Neuronal stem cell (in vitro differentiated cells): ENCODE measurements around the gene GCHFR.

ENCODE experiments used
- DNase-seq: peaks from one replicate; pipeline ENCODE4 v3.0.0-alpha.2; 2013; ENCODE audit warnings: low spot score
- H2AFZ ChIP-seq: one replicate; pipeline ENCODE4 v1.6.1; 2013; ENCODE audit warnings: mild to moderate bottlenecking, low read length, inconsistent platforms
- H2AK5ac ChIP-seq: 2 replicates; pipeline ENCODE4 v1.6.1; 2013; ENCODE audit warnings: low read depth, mild to moderate bottlenecking, inconsistent platforms, low read length, moderate library complexity, mixed read lengths
- H2BK120ac ChIP-seq: 2 replicates; pipeline ENCODE4 v1.6.1; 2013; ENCODE audit warnings: low read depth, mild to moderate bottlenecking, inconsistent platforms, low read length, moderate library complexity, mixed read lengths
- H2BK12ac ChIP-seq: one replicate; pipeline ENCODE4 v1.6.1; 2013; ENCODE audit warnings: low read length, inconsistent platforms
- H2BK15ac ChIP-seq: 2 replicates; pipeline ENCODE4 v1.6.1; 2013; ENCODE audit warnings: mild to moderate bottlenecking, low read length, inconsistent platforms, mixed read lengths
- H2BK5ac ChIP-seq: one replicate; pipeline ENCODE4 v1.6.1; 2013; ENCODE audit warnings: inconsistent platforms, mild to moderate bottlenecking, low read length, moderate library complexity
- H3K14ac ChIP-seq: one replicate; pipeline ENCODE4 v1.6.1; 2013; ENCODE audit warnings: low read length, inconsistent platforms
- H3K18ac ChIP-seq: 2 replicates; pipeline ENCODE4 v1.6.1; 2013; ENCODE audit warnings: low read length, inconsistent platforms
- H3K23ac ChIP-seq: 2 replicates; pipeline ENCODE4 v1.6.1; 2013; ENCODE audit warnings: low read depth, mild to moderate bottlenecking, mixed read lengths, low read length, inconsistent platforms; ENCODE audit not compliant: poor library complexity
- H3K27ac ChIP-seq: replicated peaks from 3 replicates; pipeline ENCODE4 v1.5.1; 2013; ENCODE audit warnings: low read length, inconsistent platforms
- H3K27me3 ChIP-seq, 3 experiments: 2 replicates each; pipeline ENCODE4 v1.6.1; 2013; ENCODE audit warnings: low read length in 3 of 3, mild to moderate bottlenecking in 2 of 3, inconsistent platforms in 1 of 3, low read depth in 1 of 3, mixed read lengths in 1 of 3, moderate library complexity in 1 of 3; ENCODE audit not compliant: control insufficient read depth in 3 of 3, insufficient read depth in 3 of 3
- H3K36me3 ChIP-seq, 2 donors: replicated peaks in 1 of 2; 2 replicates each; pipeline ENCODE4 v1.6.1; 2013; ENCODE audit warnings: low read length in 2 of 2; ENCODE audit not compliant: control insufficient read depth in 2 of 2, insufficient read depth in 2 of 2
- H3K4ac ChIP-seq: 2 replicates; pipeline ENCODE4 v1.6.1; 2013; ENCODE audit warnings: inconsistent platforms, mild to moderate bottlenecking, low read length, moderate library complexity
- H3K4me1 ChIP-seq, 2 donors: 1 replicate in 1 of 2; 2 replicates in 1 of 2; pipeline ENCODE4 v1.6.1; 2013; ENCODE audit warnings: low read length in 2 of 2, low read depth in 1 of 2; ENCODE audit not compliant: control insufficient read depth in 2 of 2, insufficient read depth in 1 of 2
- H3K4me2 ChIP-seq: one replicate; pipeline ENCODE4 v1.6.1; 2013; ENCODE audit warnings: mild to moderate bottlenecking, low read length, inconsistent platforms; ENCODE audit not compliant: insufficient read depth, poor library complexity, severe bottlenecking
- H3K4me3 ChIP-seq, 2 donors: 2 replicates each; pipeline ENCODE4 v1.5.1; 2013; ENCODE audit warnings: low read length in 2 of 2, mild to moderate bottlenecking in 2 of 2, inconsistent platforms in 1 of 2, moderate library complexity in 1 of 2
- H3K79me1 ChIP-seq: one replicate; pipeline ENCODE4 v1.6.1; 2013; ENCODE audit warnings: low read depth, mild to moderate bottlenecking, inconsistent platforms, low read length, moderate library complexity
- H3K9ac ChIP-seq: one replicate; pipeline ENCODE4 v1.6.1; 2013; ENCODE audit warnings: mild to moderate bottlenecking, low read depth, low read length, inconsistent platforms; ENCODE audit not compliant: poor library complexity
- H3K9me3 ChIP-seq, 2 donors: replicated peaks in 1 of 2; 2 replicates each; pipeline versions ENCODE3 to v1.6.1; 2013; ENCODE audit warnings: low read length in 2 of 2, mild to moderate bottlenecking in 2 of 2, inconsistent platforms in 1 of 2, low read depth in 1 of 2, mixed read lengths in 1 of 2, moderate library complexity in 1 of 2; ENCODE audit not compliant: control insufficient read depth in 2 of 2, insufficient read depth in 1 of 2
- H4K8ac ChIP-seq: one replicate; pipeline ENCODE4 v1.6.1; 2013; ENCODE audit warnings: low read depth, mild to moderate bottlenecking, inconsistent platforms, low read length, moderate library complexity
- H4K91ac ChIP-seq: one replicate; pipeline ENCODE4 v1.6.1; 2013; ENCODE audit warnings: low read length, low read depth, mild to moderate bottlenecking, inconsistent platforms; ENCODE audit not compliant: poor library complexity
- WGBS, 2 donors: extraction: QIAGEN DNeasy Blood & Tissue Kit; methylation state at CpG; one replicate each; pipeline ENCODE4 v1.1.7; 2013; ENCODE audit warnings: missing lambda C conversion rate in 2 of 2, mixed read lengths in 1 of 2; ENCODE audit not compliant: insufficient read length in 2 of 2, insufficient replicate concordance in 1 of 2; ENCODE audit errors: extremely low coverage in 2 of 2; 5-methylcytosine and 5-hydroxymethylcytosine counted together

Gene GCHFR

GRCh38 chr15:40736575-40736974 lies 27.3 kb upstream of the GCHFR start:
- Histone ChIP-seq H3K9ac (no peak overlapping the region), H3K4ac (no peak overlapping the region), H2AFZ (no peak overlapping the region), H2AK5ac (no peak overlapping the region), H3K79me1 (no peaks in the 10 kb centered on the region), H3K14ac (no peak overlapping the region), H3K4me3 (no peak overlapping the region), H2BK5ac (no peak overlapping the region), H3K27me3 (no peaks in the 10 kb centered on the region), H3K4me2 (no peak overlapping the region), H2BK12ac (no peak overlapping the region), H3K9me3 (no peaks in the 10 kb centered on the region), H4K91ac (no peak overlapping the region), H3K23ac (no peak overlapping the region), H2BK120ac (no peak overlapping the region), H3K36me3 (peaks cover 33 to 95% of the 10 kb centered on the region in 2 donors), H4K8ac (no peak overlapping the region), H3K4me1 (no peaks in the 10 kb centered on the region), H2BK15ac (no peak overlapping the region), H3K27ac (no peak overlapping the region), H3K18ac (no peak overlapping the region)
- no CpG with 5 or more reads among the region's 4 CpGs for WGBS, 2 donors
- DNase-seq: no peak

DNA sequence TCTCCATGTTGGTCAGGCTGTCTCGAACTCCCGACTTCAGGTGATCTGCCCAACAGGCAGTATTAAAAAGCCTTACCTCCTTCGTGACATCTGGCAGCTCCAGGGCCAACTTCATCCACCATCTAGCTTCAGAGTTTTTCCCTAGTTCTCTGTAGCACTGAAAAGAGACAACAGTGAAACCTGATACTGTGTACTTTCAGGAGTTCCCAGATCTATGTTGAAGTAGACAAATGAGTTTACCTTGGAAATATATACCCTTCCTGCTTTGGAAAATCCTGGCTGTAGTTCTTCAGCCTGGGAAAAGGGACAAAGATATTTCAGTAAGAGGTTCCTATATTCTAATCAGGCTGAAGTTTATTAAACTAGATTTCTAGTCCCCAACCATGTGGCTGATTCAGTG lies 26.8 kb upstream of the GCHFR start:
- no peak overlapping the region for H3K9ac ChIP-seq
- H2AK5ac ChIP-seq: no peak overlapping the region
- no peak overlapping the region for H3K23ac ChIP-seq
- H3K18ac ChIP-seq: no peak overlapping the region
- H2BK12ac ChIP-seq: no peak overlapping the region
- H3K27me3 ChIP-seq: no peaks in the 10 kb centered on the region
- no peak overlapping the region for H4K91ac ChIP-seq
- H3K4me2 ChIP-seq: no peak overlapping the region
- H2BK5ac ChIP-seq: no peak overlapping the region
- H2AFZ ChIP-seq: no peak overlapping the region
- no peak overlapping the region for H3K14ac ChIP-seq
- no peaks in the 10 kb centered on the region for H3K79me1 ChIP-seq
- DNase-seq: no peak
- H3K9me3 ChIP-seq: no peaks in the 10 kb centered on the region
- H3K4me3 ChIP-seq: no peak overlapping the region
- H3K27ac ChIP-seq: no peak overlapping the region
- H3K4ac ChIP-seq: no peak overlapping the region
- WGBS, 2 donors: no CpG with 5 or more reads among the region's 3 CpGs
- H2BK15ac ChIP-seq: no peak overlapping the region
- peaks cover 31 to 94% of the 10 kb centered on the region in 2 donors for H3K36me3 ChIP-seq
- no peak overlapping the region for H4K8ac ChIP-seq
- H2BK120ac ChIP-seq: no peak overlapping the region
- H3K4me1 ChIP-seq: no peaks in the 10 kb centered on the region

GRCh38 chr15:40739047-40739446 lies 24.8 kb upstream of the GCHFR start:
- H2BK12ac ChIP-seq: no peak overlapping the region
- H3K4ac ChIP-seq: no peak overlapping the region
- no peak overlapping the region for H3K18ac ChIP-seq
- no peak overlapping the region for H3K9ac ChIP-seq
- H3K36me3 ChIP-seq: peaks cover 41 to 97% of the 10 kb centered on the region in 2 donors
- DNase-seq: no peak
- no CpG with 5 or more reads among the region's 2 CpGs for WGBS, 2 donors
- no peaks in the 10 kb centered on the region for H3K79me1 ChIP-seq
- H3K27ac ChIP-seq: no peak overlapping the region
- no peak overlapping the region for H2AK5ac ChIP-seq
- H3K27me3 ChIP-seq: no peaks in the 10 kb centered on the region
- H2AFZ ChIP-seq: no peak overlapping the region
- H3K23ac ChIP-seq: no peak overlapping the region
- H4K91ac ChIP-seq: no peak overlapping the region
- no peak overlapping the region for H2BK5ac ChIP-seq
- no peak overlapping the region for H2BK15ac ChIP-seq
- peaks cover 0 to 2% of the 10 kb centered on the region in 2 donors for H3K4me1 ChIP-seq
- no peak overlapping the region for H3K4me3 ChIP-seq
- no peak overlapping the region for H2BK120ac ChIP-seq
- no peak overlapping the region for H3K4me2 ChIP-seq
- no peak overlapping the region for H3K14ac ChIP-seq
- no peaks in the 10 kb centered on the region for H3K9me3 ChIP-seq
- H4K8ac ChIP-seq: no peak overlapping the region

DNA sequence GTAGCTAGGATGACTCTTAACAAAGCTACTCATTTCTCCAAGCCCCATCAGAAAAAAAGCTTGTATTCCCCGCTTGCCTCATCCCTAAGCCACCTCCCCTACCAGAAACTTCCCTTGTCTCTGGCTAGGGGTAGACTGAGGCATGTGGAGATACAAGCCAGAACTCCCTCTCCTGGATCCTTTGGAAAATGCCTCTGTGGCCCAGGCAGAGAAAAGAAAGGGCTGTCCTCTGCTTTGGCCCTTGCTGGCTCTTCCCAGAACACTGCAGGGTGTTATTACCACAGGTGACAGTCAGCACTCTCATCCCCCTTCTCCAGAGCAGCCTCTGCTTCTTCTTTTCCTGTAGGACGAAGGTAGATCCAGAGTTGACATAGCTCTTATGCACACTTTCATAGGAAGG lies 24.0 kb upstream of the GCHFR start:
- Histone ChIP-seq H2BK12ac (no peak overlapping the region), H2AFZ (no peak overlapping the region), H4K8ac (no peak overlapping the region), H3K27ac (no peak overlapping the region), H3K23ac (no peak overlapping the region), H2AK5ac (no peak overlapping the region), H3K4ac (no peak overlapping the region), H3K9me3 (no peaks in the 10 kb centered on the region), H2BK120ac (no peak overlapping the region), H3K4me3 (no peak overlapping the region), H3K4me1 (peaks cover 2 to 5% of the 10 kb centered on the region in 2 donors), H2BK5ac (no peak overlapping the region), H3K18ac (no peak overlapping the region), H3K4me2 (no peak overlapping the region), H3K14ac (no peak overlapping the region), H3K36me3 (peaks cover 44 to 97% of the 10 kb centered on the region in 2 donors), H3K9ac (no peak overlapping the region), H3K27me3 (no peaks in the 10 kb centered on the region), H2BK15ac (no peak overlapping the region), H3K79me1 (no peaks in the 10 kb centered on the region), H4K91ac (no peak overlapping the region)
- DNase-seq: no peak
- no CpG with 5 or more reads among the region's 2 CpGs for WGBS, 2 donors
